Jurkat, Clone E6-1 (cell line): ENCODE data around the gene GPR78.
"Not testable (repeated sequence)": the region's sequence is repeated elsewhere in the genome, so short reads cannot be mapped to it uniquely, and the experiment has no call there.

Experiments used
- DNase-seq: peaks from one replicate; pipeline ENCODE4 v3.0.0-alpha.2; 2011; ENCODE audit warnings: low read depth, low spot score
- H3K4me3 ChIP-seq: 2 replicates; pipeline ENCODE4 v1.5.1; 2011; ENCODE audit warnings: mild to moderate bottlenecking, low read length, control low read depth, moderate library complexity

GPR78 gene

DNA sequence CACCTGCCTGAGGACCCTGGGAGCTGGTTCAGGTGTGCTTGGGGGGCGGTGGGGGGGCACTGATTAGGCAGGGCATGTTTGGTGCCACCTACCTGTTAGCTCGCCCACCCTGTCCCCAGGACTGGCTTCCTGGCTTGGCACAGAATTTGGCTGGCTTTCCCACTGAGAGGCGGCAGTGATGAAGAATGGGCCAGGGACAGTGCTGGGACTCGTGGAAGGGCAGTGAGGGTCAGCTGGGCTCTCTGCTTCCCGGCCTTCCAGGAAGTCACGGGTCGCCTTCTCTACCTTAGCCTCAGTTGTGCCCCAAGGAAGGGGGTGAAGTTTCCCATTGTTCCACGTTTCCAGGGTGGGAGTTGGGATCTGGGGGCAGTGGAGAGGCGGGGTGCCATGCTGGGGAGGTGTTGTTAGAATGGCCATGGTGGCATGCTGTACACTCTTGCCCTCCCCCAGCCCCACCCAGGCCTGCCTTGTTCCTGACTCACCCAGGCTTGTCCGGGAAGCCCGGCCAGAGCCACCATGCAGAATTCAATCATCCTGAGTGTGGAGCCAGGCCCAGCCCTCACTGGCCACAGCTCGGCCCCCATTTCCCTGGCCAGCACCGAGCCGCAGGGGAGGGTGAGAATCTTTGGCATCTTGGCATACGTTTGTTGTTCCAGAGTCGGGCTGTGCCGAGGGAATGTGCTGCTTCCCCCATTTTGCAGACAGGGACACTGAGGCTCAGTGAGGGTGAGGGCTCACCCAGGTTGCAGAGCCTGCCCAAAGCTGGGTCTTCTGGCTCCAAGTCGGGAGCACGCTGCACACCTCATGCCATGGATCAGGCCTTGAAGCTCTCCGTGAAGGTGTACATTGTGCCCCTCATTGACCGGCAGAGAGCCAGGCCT is 21.9 kb upstream of the GPR78 start:
- DNase-seq = no peak
- no peak overlapping the region for H3K4me3 ChIP-seq

DNA sequence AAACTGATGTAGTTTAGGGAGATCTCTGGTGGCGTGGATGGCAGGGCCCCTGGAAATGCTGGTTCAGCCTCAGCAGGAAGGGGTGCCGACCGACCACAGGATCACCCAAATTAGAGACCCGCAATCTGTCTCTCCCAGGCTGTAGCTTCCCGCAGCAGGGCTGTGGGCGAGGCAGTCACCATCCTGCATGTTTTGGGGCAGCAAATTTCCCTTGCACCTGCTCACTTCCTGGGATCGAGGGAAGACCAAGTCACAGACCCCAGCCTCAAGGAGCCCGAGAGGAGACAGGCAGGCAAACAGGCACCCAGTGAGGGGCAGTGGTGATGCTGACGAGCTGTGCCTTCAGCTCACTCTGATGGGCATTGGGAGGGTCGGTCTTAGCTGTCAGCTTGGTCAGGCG is 21.2 kb upstream of the GPR78 start:
- no peak for DNase-seq

DNA sequence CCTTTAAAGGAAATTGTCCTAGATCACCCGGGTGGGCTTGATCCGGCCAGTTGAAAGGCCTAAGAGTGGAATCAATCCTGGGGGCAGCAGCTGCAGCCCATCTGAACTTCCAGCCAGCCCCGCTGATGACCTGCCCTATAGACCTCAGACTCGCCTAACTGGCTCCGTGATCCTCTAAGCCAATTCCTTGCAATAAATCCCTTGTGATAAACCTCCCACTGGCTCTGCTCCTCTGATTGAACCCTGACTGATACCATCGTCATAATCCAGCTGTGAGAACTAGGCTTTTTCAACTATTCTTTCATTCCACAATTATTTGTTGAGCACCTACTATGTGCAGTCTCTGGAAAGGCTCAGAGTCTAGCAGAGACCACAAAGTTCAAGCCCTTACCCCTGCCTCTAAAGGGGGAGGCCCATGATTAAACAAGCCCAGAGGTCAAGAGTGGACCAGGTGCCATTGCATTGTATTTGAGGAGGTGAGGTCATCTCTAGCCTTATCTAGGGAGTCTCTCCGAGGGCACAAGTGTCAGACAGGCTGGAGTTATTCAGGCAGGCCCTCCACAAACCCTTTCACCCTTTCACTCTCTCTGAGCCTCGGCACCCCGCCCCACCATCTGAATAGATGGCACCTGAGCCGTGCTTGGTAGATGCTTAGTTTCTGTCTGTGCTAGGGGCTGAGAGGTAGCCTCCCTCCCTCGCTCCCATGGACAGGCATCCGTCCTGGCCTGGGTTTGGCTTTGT is 20.5 kb upstream of the GPR78 start:
- no peak for DNase-seq
- no peak overlapping the region for H3K4me3 ChIP-seq

More for the DNA sequence above, 21.2 kb upstream of the GPR78 start:
- H3K4me3 ChIP-seq = no peak overlapping the region

DNA sequence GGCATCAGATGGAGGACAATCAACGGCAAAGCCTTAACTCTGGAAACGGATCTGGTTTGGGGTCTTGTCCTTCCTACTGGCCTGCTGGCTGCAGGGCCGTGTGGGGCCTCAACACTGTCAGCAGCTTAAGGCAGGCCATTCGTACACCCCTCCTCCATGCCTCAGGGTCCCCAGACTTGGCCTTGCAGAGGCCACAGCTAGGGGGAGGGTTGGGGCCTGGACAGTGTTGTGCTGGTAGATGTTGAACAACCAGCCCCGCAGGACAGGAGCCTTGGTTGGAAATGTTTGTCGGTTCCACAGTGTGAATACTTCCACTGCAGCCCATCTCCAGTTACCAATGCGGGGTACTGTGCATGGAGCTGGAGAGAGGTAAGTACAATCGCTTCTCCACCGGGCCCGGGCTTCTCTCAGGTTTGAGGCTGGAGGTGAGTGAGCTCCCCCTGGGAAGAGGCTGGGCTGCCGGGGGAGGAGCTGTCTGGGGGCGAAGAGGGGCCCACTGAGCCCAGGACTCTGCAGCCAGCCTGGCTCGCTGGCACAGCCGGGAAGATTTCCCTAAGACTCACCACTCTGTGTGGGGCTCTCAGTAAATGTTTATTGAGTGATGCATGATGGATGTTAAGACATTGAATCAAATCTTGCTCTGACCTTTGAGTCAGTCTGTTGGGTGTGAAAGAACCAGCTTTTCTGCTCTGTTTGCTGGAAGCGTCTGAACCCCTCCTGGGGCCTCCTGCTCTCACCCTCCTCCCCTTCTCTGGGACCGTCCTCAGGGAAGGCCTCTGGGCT is 19.7 kb upstream of the GPR78 start:
- DNase-seq = no peak

DNA sequence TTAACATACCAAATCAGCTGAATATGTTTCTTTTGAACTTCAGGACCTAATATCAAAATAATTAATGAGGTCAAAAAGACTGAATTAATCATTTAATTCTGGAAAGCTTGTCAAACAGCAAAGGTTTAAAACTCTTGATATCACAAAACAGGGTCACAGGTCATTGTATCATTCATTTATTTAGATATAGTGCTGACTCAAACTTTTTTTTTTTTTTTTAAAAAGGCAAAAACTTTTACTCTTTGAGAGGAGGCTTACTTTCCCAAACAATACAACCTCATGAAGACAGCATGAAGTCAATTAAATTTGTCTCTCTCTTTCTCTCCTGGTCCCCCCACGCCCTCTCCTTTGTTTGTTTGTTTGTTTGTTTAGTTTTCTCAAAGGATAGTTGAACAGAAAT is 15.6 kb upstream of the GPR78 start:
- DNase-seq = no peak

More for the DNA sequence above, 19.7 kb upstream of the GPR78 start:
- H3K4me3 ChIP-seq = no peak overlapping the region

DNA sequence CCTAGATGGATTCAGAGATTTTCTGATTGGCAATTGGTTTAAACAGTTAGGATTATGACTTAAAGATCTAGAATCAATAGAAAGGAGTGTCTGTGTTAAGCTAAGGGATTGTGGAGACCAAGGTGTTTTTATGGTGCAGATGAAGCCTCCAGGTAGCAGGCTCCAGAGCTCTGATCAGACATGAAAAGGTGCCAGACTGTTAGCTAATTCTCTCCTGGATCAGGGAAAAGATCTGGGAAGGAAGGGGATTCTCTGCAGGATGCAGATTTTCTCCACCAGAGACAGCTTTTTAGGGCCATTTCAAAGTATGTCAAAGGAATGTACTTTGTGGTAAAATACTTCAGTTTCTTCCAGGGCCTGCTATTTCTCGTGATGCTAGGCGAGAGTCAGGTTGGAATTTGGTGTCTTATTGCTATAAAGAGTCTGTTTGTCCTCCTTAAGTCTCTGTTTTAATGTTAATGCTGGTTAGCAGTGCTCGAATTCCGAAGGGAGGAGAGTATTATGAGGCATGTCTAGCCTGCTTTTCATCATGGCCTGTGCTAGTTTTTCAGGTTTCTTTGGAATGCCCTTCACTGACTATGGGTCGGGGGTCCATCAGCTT is 12.0 kb upstream of the GPR78 start:
- H3K4me3 ChIP-seq = no peak overlapping the region
- no peak for DNase-seq

More for the DNA sequence above, 15.6 kb upstream of the GPR78 start:
- no peak overlapping the region for H3K4me3 ChIP-seq

DNA sequence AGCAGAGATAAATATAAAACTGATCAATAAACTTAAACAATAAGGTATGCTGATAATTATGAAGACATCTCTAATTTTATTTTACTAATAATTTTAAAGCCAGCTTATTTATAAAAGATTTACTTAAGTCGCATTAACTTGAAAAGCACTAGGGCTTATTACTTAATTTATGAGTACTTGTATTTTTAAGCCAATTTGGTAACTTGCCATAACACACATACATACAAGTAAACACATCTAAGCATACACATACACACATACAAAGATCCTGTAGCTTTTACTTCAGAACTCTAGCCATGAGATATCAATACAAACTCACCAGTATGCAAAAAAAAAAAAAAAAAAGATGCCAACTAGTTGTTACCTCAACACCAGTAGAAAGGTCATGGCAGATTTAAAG is 10.0 kb upstream of the GPR78 start:
- no peak overlapping the region for H3K4me3 ChIP-seq
- no peak for DNase-seq

DNA sequence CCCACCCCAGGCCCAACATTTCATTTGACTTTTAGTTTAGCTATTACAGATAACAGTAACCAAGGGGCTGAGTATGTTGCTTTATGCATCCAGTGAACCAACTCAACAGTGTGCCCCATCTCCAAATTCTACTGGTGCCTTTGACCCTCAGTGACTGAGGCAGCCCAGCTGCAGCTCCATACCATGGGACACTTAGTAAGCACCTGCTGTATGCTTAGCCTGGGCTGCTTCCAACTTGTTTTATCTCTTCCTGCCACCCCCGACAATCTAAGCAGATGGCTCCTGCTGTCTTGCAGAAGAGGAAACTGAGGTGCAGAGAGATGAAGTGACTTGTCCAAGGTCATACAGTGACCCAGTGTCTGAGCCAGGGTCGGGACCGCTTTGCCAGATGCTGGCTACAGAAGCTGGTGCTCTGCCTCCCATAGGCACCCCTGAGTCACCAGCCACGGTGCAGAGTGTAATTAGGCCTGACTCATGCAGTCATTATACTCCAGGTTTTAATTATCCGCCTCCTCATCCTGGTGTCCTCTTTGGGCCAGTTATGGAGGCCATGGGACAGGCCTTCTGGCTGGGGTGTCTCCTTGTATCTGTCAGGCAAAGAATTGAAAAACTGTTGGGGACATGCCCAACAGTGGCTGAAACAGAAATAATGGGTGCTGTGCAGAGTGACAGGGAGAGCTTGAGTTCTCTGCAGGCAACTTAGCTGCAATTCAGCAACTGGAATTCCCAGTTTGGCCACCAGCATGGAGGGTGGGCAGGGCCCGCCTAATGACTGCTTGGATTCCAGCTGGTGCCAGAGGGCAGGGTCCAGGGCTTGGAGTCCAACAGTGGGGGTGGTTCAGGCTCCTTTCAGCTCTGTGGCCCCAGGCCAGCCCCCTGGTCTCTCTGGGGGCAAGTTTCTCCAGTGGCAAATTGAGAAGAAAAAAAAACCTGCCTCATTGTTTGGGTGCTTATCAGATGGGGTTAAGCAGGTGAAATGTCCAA is 8.2 kb upstream of the GPR78 start:
- no peak for DNase-seq
- H3K4me3 ChIP-seq = no peak overlapping the region

GRCh38 chr4:8573266-8573665 is 6.9 kb upstream of the GPR78 start:
- H3K4me3 ChIP-seq = no peak overlapping the region
- no peak for DNase-seq

DNA sequence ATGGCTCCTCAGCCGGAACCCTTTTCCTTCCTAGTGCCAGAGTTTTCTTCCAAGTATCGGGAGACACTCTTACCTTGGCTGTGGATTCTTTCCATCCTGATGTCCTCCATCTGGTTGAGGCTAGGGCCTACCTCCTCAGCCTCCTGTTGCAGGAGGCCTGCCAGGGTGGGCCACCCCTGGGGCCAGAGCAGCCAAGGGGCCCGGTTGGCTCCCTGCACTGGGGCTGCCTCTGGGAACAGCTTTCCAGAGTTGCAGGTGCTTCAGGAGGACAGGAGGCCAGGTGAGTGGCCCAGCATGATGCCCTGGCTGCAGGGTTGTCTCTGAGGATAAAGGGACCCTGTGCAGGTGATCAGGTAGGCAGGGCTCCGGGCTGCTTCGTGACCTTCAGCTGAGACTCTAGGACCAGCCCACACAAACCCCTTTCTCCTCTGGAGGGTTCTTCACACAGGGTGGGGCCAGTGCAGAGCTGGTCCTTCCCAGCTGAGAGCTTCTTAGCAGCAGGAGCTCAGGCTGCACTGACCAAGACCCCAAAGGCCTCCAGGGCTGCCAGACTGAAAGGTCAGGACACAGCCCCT is 5.3 kb upstream of the GPR78 start:
- H3K4me3 ChIP-seq = no peak overlapping the region
- no peak for DNase-seq

DNA sequence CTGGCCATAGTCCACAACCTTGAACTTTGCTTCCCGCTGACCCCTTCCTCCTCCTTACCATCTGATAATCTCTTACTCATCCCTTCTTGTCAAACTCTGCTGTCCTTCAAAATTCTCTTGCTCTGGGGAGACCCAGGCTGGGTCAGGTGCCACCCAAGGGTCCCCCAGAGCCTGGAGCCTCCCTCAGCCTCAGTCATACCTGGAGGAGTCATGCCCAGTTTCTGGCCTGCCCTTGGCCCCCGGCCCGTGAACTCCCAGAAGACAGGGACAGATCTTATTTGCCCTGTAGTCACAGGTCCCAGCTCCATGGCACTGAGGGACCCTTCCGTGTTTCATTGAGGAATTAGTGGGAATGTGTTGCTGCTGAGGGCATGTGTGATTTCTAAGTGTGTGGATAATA is 4.7 kb upstream of the GPR78 start:
- no peak overlapping the region for H3K4me3 ChIP-seq
- no peak for DNase-seq

DNA sequence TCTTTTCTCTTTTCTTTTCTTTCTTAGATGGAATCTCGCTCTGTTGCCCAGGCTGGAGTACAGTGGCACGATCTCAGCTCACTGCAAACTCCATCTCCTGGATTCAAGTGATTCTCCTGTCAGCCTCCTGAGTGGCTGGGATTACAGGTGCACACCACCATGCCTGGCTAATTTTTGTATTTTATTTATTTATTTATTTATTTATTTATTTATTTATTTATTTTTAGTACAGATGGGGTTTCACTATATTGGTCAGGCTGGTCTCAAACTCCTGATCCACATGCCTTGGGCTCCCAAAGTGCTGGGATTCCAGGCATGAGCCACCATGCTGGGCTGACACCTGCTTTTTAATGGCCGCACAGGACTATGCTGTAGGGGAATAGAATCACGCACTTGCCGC is 3.6 kb upstream of the GPR78 start:
- H3K4me3 ChIP-seq, DNase-seq: not testable (repeated sequence)

GRCh38 chr4:8577046-8577445 is 3.1 kb upstream of the GPR78 start:
- no peak overlapping the region for H3K4me3 ChIP-seq
- DNase-seq = no peak

DNA sequence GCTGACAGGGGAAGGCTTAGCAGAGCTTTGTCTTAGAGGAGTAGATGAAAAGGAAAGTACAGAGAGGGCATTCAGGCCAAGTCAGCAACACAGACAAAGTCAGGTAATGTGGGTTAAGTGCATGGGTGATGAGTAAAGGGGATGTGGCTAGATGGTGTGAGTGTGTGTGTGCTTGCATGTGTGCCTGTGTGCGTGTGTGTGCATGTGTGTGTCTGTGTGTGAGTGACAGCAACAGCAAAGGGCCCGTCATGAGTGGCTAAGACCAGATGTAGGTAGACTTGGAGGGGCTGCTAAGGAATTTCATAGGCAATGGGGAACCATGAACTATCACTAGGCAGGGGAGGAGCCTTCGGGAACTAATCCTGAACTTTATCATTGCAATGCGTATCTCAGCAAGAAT is 2.2 kb upstream of the GPR78 start:
- H3K4me3 ChIP-seq = no peak overlapping the region
- no peak for DNase-seq

- H3K4me3 ChIP-seq = no peak overlapping the region
These were observed 1.5 kb upstream of the GPR78 start for GRCh38 chr4:8578717-8579116.

GRCh38 chr4:8579526-8580320 is 469 bp upstream of the GPR78 start:
- H3K4me3 ChIP-seq = no peak overlapping the region
- no peak for DNase-seq

More at GRCh38 chr4:8578717-8579116, 1.5 kb upstream of the GPR78 start:
- no peak for DNase-seq
